Stimulated activated CD4-positive, alpha-beta T cell treated with anti-CD3 and anti-CD28 coated beads, TNF-alpha, amount 100 ng/mL, for 1 hour (primary cell): ENCODE results near the gene SUGP2.

Experiments
- DNase-seq, 3 donors: peaks; one replicate each; pipeline ENCODE4 v3.0.0-alpha.2; 2020; ENCODE audit warnings: low read depth in 3 of 3, low spot score in 1 of 3

The SUGP2 gene

DNA sequence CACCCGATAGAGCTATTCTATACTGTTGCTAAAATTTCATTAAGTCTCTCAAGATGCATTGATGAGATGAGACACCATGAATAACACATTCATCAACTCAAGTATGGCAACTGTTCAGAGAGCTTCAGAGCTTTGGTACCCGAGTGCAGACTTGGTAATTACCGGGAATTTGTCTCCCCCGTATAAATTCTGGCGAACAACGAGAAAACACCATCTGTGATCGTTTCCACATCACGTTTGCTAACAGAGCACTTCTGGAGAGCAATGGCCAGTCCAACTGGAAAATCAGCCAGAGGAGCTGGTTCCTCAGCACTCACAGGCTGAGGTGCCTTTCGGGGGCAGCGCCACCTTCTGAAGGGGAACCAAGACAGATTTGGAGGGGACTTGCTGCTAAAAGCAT lies 40.2 kb downstream of the SUGP2 start:
- DNase-seq = no peak

DNA sequence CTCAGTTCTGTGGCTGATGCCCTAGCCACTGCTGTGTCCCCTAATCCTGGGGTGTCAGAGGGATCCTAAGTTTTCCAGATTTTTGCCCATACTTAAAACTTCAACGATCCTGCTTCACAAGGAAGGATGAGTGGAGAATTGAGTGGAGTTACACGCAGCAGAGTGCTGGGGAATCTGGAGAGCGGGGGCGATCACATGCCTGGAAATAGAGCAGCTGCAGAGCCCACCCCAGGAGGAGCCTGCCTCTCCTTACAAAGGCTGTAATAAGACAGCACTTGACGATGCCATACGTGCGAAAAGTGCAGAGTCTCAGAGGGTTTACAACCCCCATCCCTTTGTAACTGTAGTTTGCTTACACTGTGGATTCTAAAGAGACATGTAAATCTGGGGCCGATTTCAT lies 40.6 kb downstream of the SUGP2 start:
- no peak for DNase-seq

DNA sequence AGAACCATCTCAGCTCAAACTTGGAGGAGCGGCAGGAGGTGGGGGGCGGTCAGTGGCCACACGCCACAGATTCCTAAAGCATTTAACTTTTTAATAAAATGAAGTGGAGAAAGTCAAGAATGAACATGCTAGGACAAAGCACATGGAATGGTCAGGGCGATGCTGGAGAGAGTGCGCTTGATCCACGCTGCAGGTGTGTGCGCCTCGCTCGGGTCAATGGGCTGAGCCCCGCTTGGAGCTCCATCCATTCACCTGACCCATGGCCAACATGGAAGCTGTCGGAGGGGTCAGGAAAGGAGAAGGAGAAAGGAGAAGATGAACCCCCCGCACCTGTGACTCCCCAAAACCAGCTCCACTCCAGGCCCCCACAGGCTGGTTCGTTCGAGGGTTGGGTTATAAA lies 41.8 kb downstream of the SUGP2 start:
- DNase-seq = no peak

DNA sequence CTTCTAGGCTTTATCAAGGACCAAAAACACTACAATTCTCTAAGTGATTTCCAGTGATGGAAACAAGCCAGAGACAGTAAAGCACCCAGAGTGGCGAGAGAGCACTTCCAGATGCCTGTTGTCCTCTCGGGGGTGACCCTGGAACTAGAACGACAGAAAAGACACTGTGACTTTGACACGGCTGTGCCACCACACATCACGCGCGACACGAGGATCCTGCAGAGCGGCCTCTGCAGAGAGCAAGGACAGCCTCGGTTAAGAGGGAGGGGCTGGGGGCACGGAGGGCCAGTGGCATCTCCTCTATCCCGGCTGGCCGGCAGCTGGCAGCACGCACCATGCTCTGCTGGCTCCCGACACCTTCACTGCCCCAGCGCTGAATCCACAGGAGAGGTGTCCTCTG lies 42.3 kb downstream of the SUGP2 start:
- no peak for DNase-seq

DNA sequence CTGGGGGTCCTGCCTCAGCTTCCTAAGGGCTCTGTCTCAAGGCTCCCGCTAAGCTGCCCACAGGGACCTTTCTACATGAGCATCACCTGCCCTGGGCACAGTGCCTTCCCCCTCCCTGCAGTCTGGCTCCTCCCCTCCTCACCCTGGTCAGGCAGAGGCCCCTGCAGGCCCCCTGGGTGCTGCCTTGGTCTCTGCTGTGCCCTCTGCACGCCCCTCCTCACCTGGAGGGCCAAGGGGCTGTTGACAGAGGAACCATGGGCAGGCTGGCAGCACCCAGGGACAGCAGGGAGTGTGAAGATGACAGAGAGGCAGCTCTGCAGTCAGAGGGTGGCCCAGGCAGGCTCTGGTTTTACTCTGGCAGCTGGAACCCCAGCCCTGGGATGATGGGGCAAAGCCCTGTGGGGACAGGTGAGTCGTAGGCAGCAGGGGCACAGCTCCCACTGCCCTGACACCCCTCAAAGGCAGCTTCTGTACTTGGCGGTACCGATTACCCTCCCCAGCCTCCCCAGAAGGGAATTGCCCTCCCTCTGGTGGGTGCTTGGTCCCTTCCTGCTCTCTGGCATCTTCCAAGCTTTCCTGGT lies 43.1 kb downstream of the SUGP2 start:
- DNase-seq = no peak

DNA sequence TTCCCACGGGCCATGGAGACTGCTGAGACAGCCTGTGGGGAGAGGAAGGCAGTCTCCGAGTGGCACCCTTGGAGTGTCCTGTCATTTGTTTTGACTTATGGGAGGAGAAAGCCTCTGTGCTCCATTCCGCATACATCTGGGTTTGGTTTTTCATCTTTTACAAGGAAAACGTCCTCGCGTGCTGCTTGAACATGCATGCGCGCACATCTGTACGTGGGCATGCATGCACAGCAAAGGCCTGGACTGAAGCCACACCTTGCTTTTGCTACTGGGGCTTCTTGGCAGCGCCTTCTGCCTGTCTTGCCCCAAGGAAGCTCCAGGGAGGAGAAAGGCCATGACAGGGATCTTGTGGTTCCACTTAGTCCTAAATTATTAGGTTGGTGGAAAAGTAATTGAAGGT lies 44.0 kb downstream of the SUGP2 start:
- DNase-seq = no peak

DNA sequence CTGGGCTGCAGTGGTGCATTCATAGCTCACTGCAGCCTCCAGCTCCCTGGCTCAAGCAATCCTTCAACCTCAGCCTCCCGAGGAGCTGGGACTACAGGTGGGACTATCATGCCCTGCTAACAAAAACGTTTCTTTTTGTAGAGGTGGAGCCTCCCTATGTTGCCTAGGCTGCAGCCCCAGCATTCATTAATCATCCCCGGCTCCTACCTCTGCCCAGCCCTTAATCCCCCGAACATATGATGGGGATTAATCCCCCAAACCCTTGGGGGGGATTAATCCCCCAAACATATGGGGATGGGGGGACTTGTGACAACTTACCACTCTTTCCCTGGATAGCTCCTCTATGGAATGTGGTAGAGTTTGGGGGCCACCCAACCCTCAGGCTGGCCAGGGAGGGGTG lies 45.9 kb downstream of the SUGP2 start:
- no peak for DNase-seq

DNA sequence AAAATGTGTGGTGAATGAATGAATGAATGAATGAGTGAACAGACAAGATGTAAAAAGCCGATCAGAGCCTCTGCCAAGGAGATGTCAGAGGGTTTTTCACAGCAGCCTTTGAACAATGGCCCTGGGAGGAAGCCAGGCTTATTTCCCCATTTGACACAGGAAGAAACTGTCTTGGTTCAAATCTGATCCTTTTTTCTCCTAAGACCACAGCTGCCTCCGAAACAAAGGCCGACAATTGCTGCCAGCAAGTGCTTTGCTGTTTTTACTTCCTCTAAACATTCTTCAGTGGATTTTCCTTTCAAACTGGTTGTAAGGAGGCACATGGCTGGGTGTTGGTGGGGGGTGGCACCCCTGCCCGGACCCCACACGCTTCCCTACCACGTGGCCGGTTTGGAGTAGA lies 48.1 kb downstream of the SUGP2 start:
- DNase-seq = no peak

DNA sequence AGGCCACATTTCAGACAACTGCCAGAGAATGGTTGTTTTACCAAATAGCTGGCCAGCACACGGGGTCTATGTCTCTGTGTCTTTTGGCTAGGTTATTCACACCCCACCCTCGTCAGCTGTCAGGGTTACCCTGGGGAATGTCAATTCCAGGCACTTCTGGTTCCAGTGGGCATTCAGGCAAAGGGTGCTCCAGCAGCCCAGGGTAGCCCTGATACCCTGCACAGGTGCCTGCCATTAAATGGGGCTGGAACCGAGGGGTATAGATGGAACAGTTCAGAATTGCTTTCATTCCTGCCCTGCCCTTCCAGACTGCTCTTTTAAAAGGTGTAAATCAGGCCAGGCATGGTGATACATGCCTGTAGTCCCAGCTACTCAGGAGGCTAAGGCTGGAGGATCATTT lies 49.1 kb downstream of the SUGP2 start:
- DNase-seq = no peak

DNA sequence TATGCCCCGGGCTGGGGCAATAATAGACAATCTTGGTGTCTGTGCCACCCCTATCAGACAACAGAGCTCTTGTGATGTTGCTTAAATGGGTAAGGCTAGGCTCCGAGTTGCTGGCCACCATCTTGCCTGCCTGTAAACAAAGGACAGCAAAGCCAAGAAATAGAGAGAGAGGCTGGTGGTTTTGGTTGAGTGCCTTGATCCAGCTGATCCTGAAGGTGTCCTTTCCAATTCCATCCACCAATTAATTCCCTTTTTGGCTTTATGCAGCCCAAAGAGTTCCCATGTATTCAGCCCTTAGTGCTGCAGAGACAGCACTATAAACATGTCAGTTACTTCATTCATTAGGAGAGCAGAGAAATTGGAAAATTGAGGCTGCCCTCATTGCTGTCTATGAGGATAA lies 50.6 kb downstream of the SUGP2 start:
- no peak for DNase-seq

DNA sequence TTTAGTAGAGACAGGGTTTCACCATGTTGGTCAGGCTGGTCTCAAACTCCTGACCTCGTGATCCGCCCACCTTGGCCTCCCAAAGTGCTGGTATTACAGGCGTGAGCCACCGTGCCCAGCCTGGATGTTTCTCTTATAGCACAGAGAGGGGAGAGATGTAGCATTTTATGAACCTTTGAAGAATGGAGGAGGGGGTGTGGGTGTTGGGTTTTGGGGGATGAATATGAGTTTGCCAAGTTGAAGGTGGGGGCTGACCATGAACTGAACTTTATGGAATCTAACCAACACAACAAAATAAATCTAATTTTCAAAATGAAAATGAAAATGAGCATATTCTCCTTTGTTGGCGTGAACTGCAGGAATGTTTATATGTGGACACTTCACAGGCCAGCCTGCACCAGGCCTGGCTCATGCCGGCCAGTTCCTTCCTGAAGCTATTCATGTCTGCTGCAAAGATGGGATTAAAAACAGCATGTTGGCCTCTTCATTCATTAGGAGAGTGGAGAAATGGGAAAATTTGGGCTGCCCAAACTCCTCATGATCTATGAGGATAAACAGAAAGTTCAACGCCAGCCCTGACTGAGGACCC lies 52.8 kb downstream of the SUGP2 start:
- DNase-seq = no peak

DNA sequence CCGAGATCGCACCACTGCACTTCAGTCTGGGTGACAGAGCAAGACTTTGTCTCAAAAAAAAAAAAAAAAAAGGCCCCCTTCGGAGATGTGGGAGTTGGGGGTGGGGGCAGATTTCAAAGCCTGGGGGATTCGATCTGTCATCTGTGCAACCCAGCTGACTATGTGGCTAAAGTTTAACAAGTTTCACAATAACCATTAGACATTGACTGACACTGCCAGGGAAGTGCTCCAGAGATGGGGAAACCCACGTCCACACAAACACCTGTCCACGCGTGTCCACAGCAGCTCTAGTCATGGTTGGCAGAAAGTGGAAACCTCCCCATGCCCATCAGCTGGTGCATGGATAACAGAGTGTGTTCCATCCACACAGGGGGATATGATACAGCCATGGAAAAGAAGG lies 54.7 kb downstream of the SUGP2 start:
- no peak for DNase-seq

DNA sequence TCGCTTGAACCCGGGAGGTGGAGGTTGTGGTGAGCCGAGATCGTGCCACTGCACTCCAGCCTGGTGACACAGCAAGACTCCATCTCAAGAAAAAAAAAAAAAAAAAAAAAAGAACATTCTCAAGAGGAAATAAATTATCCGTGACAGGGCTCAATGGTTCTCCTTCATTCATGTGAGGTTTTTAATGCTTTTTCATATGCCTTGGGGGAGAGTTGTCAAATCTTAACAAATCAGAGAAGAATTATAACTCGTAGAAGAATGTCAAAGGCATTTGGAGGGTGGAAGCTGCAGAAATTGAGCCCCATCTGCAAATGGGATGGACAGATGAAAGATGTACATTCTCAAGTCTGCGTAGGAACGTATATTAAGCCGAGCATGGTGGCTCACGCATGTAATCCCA lies 57.4 kb downstream of the SUGP2 start:
- no peak for DNase-seq

DNA sequence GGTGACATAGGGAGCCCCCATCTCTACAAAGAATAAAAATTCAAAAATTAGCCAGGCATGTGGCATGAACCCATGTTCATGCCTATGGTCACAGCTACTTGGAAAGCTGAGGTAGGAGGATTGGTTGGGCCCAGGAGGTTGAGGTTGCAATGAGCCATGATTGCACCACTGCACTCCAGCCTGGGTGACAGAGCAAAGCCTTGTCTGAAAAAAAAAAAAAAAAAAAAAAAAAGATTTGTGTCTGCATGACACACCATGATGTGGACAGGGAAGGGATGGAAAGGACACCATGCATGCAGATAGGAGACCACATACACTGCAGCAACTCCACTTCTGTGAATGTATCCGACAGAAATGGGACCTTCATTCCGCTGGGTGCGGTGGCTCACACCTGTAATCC lies 58.3 kb downstream of the SUGP2 start:
- no peak for DNase-seq

DNA sequence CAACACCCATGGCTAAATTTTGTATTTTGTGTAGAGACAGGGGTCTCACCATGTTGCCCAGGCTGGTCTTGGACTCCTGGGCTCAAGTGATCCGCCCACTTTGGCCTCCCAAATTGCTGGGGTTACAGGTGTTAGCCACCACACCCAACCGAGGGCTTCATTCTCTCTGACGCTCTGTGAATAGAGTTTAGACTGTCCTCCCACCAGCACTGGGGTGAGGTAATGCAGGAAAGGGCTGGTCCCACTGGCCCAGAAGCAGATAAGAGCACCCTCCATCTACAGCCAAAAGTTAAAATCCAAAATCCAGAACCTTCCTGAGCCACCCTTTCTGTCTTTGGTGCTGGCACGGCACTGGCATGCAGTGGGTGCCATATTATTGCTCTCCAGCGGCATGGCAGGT lies 60.5 kb downstream of the SUGP2 start:
- DNase-seq = no peak

DNA sequence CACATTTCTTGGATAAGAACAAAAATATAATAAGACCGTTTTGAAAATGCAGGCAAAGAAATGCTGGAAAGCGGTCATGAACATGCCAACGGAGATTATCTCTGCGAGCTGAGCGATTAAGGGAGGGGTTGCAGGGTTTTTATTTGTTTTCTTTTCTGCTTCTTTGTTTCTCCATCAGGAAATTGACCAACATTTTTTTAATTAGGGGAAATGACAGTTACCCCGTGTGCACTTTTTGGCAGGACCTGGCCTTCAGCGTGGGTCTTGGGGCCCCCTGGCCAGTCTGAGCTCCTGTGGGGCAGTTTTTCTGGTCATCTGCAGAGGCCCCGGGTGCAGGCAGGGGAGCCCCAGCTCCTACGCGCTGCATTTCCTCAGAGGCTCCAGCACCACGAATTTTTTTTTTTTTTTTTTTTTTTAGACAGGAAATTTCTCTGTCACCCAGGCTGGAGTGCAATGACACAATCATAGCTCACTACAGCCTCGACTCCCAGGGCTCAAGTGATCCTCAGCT lies 61.0 kb downstream of the SUGP2 start:
- DNase-seq = no peak

DNA sequence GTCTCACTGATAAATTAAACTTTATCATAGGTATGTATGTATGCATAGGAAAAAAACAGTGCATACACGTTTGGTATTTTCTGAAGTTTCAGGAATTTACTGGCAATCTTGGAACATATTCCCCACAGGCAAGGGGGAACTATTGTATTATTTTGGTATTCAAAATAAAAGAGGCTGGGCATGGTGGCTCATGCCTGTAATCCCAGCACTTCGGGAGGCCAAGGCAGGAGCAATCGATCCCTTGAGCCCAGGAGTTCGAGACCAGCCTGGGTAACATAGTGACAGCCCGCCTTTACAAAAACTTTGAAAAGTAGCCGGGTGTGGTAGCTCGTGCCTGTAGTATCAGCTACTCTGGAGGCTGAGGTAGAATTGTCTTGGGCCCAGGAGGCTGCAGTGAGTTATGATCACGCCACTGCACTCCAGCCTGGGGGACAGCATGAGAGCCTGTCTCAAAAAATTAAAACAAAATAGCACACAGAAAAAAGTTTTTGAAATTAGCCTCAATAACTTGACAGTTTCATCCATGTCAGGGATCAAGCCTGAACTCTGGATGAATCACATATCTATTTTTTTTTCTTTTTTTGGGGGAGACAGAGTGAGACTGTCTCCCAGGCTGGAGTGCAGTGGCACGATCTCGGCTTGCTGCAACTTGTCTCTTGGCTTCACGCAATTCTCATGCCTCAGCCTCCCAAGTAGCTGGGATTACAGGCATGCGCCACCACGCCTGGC lies 63.2 kb downstream of the SUGP2 start:
- no peak for DNase-seq

DNA sequence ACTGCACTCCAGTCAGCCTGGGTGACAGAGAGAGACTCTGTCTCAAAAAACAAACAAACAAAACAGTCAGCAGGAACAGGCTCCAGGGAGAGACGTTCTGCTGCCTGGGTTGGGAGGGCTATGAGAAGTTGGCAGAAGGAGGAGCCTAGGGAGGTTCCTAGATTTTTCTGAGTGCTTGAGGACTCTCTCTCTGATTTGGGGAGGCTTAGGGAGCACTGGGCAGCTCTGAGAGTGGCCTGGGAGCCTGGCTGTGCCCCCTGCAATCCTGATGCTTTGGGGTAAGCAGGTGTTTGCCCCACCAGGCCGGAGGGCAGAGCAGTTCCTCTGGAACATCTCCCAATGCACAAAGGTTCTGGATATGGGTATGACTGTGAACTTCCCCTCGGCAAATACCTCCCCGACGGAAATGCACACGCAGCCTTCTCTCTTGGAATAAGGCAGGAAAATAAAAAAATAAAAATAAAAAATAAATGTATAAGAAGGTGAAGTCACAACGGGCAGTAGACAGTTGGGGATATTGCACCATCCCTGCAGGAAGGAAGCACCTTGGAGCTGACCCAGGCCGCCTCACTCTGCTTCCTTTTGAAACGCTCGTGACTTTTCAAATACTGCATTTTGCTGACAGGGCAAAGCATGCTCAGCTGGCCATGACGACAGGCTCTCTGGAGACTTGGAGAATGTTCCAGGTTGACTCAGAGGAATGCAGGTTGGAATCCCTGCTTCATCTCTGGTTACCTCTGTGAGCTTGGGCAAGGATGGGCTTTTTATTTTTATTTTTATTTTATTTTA lies 65.8 kb downstream of the SUGP2 start:
- DNase-seq = no peak

DNA sequence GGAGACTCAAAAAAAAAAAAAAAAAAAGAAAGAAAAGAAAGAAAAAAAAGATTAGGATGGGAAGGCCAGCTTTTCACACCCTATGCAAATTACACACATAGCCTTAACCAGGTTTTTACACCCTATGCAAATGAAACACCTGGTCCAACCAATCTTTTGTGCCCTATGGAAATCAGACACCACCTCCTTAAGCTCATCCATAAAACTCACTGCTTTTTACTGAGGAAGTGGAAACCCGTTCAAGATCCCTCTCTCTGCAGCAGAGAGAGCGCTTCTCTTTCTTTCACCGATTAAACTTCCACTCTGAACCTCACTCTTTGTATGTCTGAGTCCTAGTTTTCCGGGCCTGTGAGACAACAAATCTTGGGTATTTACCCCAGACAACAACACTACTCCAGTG lies 67.0 kb downstream of the SUGP2 start:
- DNase-seq = no peak

DNA sequence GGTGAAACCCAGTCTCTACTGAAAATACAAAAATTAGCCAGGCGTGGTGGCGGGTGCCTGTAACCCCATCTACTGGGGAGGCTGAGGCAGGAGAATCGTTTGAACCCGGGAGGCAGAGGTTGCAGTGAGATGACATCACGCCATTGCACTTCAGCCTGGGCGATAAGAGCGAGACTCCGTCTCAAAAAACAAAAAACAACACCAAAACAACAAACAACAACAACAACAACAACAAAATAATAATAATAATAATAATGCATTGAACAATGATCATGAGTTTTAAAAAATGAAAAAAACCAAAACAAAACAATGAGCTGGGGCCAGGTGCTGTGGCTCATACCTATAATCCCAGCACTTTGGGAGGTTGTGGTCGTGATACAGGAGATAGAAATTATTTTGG lies 69.2 kb downstream of the SUGP2 start:
- no peak for DNase-seq

DNA sequence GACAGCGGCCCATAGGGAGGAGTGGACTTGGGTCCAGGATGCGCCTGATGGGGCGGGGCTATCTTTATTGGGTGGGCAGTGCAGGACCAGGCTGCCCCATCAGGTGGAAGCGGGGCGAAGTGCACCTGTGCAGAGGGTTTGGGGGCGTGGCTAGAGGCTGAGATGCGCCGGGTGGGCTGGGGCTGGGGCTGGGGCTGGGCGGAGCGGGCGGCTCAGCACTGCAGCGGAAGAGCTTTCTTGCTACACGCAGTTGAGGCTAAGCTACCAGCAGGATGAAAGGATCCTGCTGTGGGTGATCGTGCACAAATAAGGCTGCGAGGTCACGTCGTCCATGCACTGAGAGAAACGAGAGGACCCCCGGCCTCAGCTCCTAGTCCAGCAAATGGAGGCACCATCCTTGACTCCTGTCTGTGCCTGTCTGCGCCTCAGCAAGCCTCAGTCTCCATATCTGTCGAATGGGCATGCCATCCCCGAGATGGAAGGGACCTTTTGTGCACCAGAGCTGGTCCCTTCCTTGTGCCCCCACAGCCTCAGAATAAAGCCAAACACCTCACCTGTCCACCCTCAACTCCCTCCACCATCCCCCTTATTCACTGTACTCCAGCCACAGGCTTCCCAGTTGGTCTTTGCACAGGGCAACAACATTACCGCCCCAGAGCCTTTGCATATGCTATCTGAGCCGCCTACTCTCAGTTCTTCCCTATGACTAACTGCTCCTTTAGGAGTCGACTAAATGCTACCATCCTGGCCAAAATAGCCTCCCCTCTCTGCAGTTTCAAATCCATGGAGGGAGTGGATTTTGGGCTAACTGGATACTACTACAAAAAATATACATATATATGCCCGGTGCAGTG lies 71.3 kb downstream of the SUGP2 start:
- DNase-seq = no peak
